A549 (cell line): ENCODE results near the gene ESR1.

ENCODE experiments used
- CTCF ChIP-seq: fragments of >200 bp; sonication (Bioruptor Twin); formaldehyde crosslinking; IDR thresholded peaks from 3 replicates; pipeline ENCODE4 v1.5.1; 2016
- NR3C1 ChIP-seq: fragments of >200 bp; sonication (Bioruptor Twin); formaldehyde crosslinking; IDR thresholded peaks from 3 replicates; pipeline ENCODE4 v1.6.1; 2017
- POLR2A ChIP-seq: IDR thresholded peaks from 2 replicates; pipeline ENCODE4 v1.6.1; 2012; ENCODE audit warnings: mild to moderate bottlenecking, low read length
- USF2 ChIP-seq: fragments of 450-650 bp; IDR thresholded peaks from 2 replicates; pipeline ENCODE4 v1.6.1; 2014; ENCODE audit warnings: antibody characterized with exemption
- ZNF302 ChIP-seq: fragments of 250-450 bp; sonication (Bioruptor Pico); IDR thresholded peaks from 2 replicates; pipeline ENCODE4 v1.9.0; 2021; ENCODE audit warnings: inconsistent platforms, mild to moderate bottlenecking, moderate library complexity

- TF ChIP-seq NR3C1: no peak
- no peak for TF ChIP-seq POLR2A
- no peak for TF ChIP-seq CTCF
- TF ChIP-seq ZNF302 (CRISPR knock-in tag): no peak
- TF ChIP-seq USF2: no peak
These were observed 74.7 kb downstream of the ESR1 start for GRCh38 chr6:151882206-151882605.
